H9 (cell line): Measurements from ENCODE around the gene RDH11. TPM values are rescaled to one million over a fixed set of nuclear protein-coding genes. Genes with fewer than 3 reads are reported as not detected.

ENCODE experiments used
- DNase-seq: peaks from one replicate; pipeline ENCODE4 v3.0.0-alpha.2; 2017
- H2AFZ ChIP-seq: one replicate; pipeline ENCODE4 v1.6.1; 2013; ENCODE audit warnings: mild to moderate bottlenecking, low read length, control low read depth, moderate library complexity
- H2AK5ac ChIP-seq: 2 replicates; pipeline ENCODE4 v1.6.1; 2013; ENCODE audit warnings: low read length, control low read depth, mixed read lengths; ENCODE audit not compliant: insufficient read length
- H2BK120ac ChIP-seq: one replicate; pipeline ENCODE4 v1.6.1; 2013; ENCODE audit warnings: low read depth, mild to moderate bottlenecking, low read length, control low read depth, inconsistent platforms; ENCODE audit not compliant: poor library complexity, severe bottlenecking
- H2BK12ac ChIP-seq: 2 replicates; pipeline ENCODE4 v1.6.1; 2013; ENCODE audit warnings: low read length, control low read depth, mixed read lengths, low read depth; ENCODE audit not compliant: insufficient read length
- H2BK15ac ChIP-seq: 2 replicates; pipeline ENCODE4 v1.6.1; 2013; ENCODE audit warnings: low read depth, low read length, control low read depth
- H2BK20ac ChIP-seq: one replicate; pipeline ENCODE4 v1.6.1; 2013; ENCODE audit warnings: low read depth, mild to moderate bottlenecking, low read length, control low read depth, inconsistent platforms; ENCODE audit not compliant: poor library complexity, severe bottlenecking
- H2BK5ac ChIP-seq: 2 replicates; pipeline ENCODE4 v1.6.1; 2013; ENCODE audit warnings: low read length, control low read depth, mixed read lengths; ENCODE audit not compliant: insufficient read length
- H3K14ac ChIP-seq: 2 replicates; pipeline ENCODE4 v1.6.1; 2013; ENCODE audit warnings: low read length, control low read depth; ENCODE audit not compliant: insufficient read depth
- H3K18ac ChIP-seq: 2 replicates; pipeline ENCODE4 v1.6.1; 2013; ENCODE audit warnings: low read depth, mild to moderate bottlenecking, mixed read lengths, low read length, control low read depth; ENCODE audit not compliant: insufficient read length
- H3K23ac ChIP-seq: 2 replicates; pipeline ENCODE4 v1.6.1; 2013; ENCODE audit warnings: low read length, control low read depth, mixed read lengths, low read depth; ENCODE audit not compliant: insufficient read length
- H3K23me2 ChIP-seq: 2 replicates; pipeline ENCODE4 v1.6.1; 2013; ENCODE audit warnings: low read depth, mild to moderate bottlenecking, mixed read lengths, low read length, control low read depth; ENCODE audit not compliant: insufficient read length, poor library complexity, severe bottlenecking
- H3K27ac ChIP-seq: 2 replicates; pipeline ENCODE4 v1.5.1; 2013; ENCODE audit warnings: low read length, control low read depth, mixed read lengths, low read depth; ENCODE audit not compliant: insufficient read length
- H3K27me3 ChIP-seq: 2 replicates; pipeline ENCODE4 v1.6.1; 2013; ENCODE audit warnings: low read length, control low read depth, inconsistent platforms; ENCODE audit not compliant: insufficient read depth
- H3K4ac ChIP-seq: 2 replicates; pipeline ENCODE4 v1.6.1; 2013; ENCODE audit warnings: low read depth, mild to moderate bottlenecking, control low read depth, inconsistent platforms, low read length, moderate library complexity
- H3K4me1 ChIP-seq: 2 replicates; pipeline ENCODE4 v1.6.1; 2013; ENCODE audit warnings: low read length, control low read depth, inconsistent platforms; ENCODE audit not compliant: insufficient read depth
- H3K4me2 ChIP-seq: 2 replicates; pipeline ENCODE4 v1.6.1; 2013; ENCODE audit warnings: low read length, control low read depth, mixed read lengths; ENCODE audit not compliant: insufficient read length, insufficient read depth
- H3K56ac ChIP-seq: 2 replicates; pipeline ENCODE4 v1.6.1; 2013; ENCODE audit warnings: low read depth, mild to moderate bottlenecking, mixed read lengths, low read length, control low read depth; ENCODE audit not compliant: insufficient read length
- H3K79me1 ChIP-seq: 2 replicates; pipeline ENCODE4 v1.6.1; 2013; ENCODE audit warnings: low read depth, mild to moderate bottlenecking, moderate library complexity, low read length, control low read depth, inconsistent platforms; ENCODE audit not compliant: insufficient read depth, poor library complexity, severe bottlenecking
- H3K79me2 ChIP-seq: 2 replicates; pipeline ENCODE4 v1.6.1; 2013; ENCODE audit warnings: low read length, control low read depth, inconsistent platforms; ENCODE audit not compliant: insufficient read depth
- H3K9ac ChIP-seq: 2 replicates; pipeline ENCODE4 v1.6.1; 2013; ENCODE audit warnings: low read length, control low read depth, mixed read lengths; ENCODE audit not compliant: insufficient read length; ENCODE audit errors: extremely low read depth
- H3K9me3 ChIP-seq: one replicate; pipeline ENCODE4 v1.6.1; 2013; ENCODE audit warnings: low read depth, low read length, inconsistent platforms; ENCODE audit not compliant: control insufficient read depth
- H3T11ph ChIP-seq: one replicate; pipeline ENCODE4 v1.6.1; 2013; ENCODE audit warnings: mild to moderate bottlenecking, low read length, control low read depth, inconsistent platforms
- H4K20me1 ChIP-seq: one replicate; pipeline ENCODE4 v1.6.1; 2013; ENCODE audit not compliant: control insufficient read depth, insufficient read length, insufficient read depth
- H4K5ac ChIP-seq: 2 replicates; pipeline ENCODE4 v1.6.1; 2013; ENCODE audit warnings: low read depth, mild to moderate bottlenecking, mixed read lengths, low read length, control low read depth; ENCODE audit not compliant: insufficient read length
- H4K8ac ChIP-seq: replicated peaks from 2 replicates; pipeline ENCODE4 v1.6.1; 2013; ENCODE audit warnings: low read length, control low read depth, mixed read lengths, low read depth; ENCODE audit not compliant: insufficient read length
- H4K91ac ChIP-seq: 2 replicates; pipeline ENCODE4 v1.6.1; 2013; ENCODE audit warnings: low read depth, mild to moderate bottlenecking, moderate library complexity, mixed read lengths, low read length, control low read depth; ENCODE audit not compliant: insufficient read length
- H3K27ac Mint-ChIP-seq, 3 experiments: 2 replicates in 2 of 3; 3 replicates in 1 of 3; pipeline ENCODE4 v1.8.0; 2020 to 2021; ENCODE audit warnings: mixed read lengths in 3 of 3, mild to moderate bottlenecking in 1 of 3, moderate library complexity in 1 of 3
- H3K27me3 Mint-ChIP-seq: 2 replicates; pipeline ENCODE4 v1.8.0; 2021; ENCODE audit warnings: low read depth, mild to moderate bottlenecking, moderate library complexity, mixed read lengths
- H3K36me3 Mint-ChIP-seq, 3 experiments: 2 replicates in 2 of 3; 3 replicates in 1 of 3; pipeline ENCODE4 v1.8.0; 2020 to 2021; ENCODE audit warnings: low read depth in 3 of 3, mixed read lengths in 3 of 3; ENCODE audit not compliant: insufficient read depth in 1 of 3
- H3K4me1 Mint-ChIP-seq, 2 experiments: 2 replicates each; pipeline ENCODE4 v1.8.0; 2020; ENCODE audit warnings: mixed read lengths in 2 of 2
- H3K4me3 Mint-ChIP-seq, 2 experiments: 2 replicates in 1 of 2; 3 replicates in 1 of 2; pipeline ENCODE4 v1.8.0; 2020 to 2021; ENCODE audit warnings: mild to moderate bottlenecking in 2 of 2, mixed read lengths in 2 of 2, moderate library complexity in 1 of 2
- H3K9me3 Mint-ChIP-seq, 2 experiments: 2 replicates in 1 of 2; 3 replicates in 1 of 2; pipeline ENCODE4 v1.8.0; 2020; ENCODE audit warnings: mild to moderate bottlenecking in 2 of 2, mixed read lengths in 2 of 2, moderate library complexity in 1 of 2
- CTCF ChIP-seq: fragments of 200-600 bp; sonication (generic); conservative IDR thresholded peaks from 3 replicates; pipeline ENCODE4 v1.8.0; 2021; ENCODE audit warnings: antibody characterized with exemption, mild to moderate bottlenecking
- WGBS: extraction: QIAGEN DNeasy Blood & Tissue Kit; methylation state at CpG from one replicate; pipeline ENCODE4 v1.1.7; 2013; ENCODE audit warnings: missing lambda C conversion rate, low lambda C conversion rate, mixed read lengths; ENCODE audit not compliant: insufficient read length; ENCODE audit errors: extremely low coverage; 5-methylcytosine and 5-hydroxymethylcytosine counted together
- total RNA-seq: library from RNA; stranded (reverse); gene quantifications from 2 replicates; pipeline ENCODE4 v1.2.1, GENCODE V29; 2021

Gene RDH11
- total RNA-seq, 1 experiment from 2014 or later, result 83.4 TPM

GRCh38 chr14:67650151-67650550 lies 45.4 kb downstream of the RDH11 start:
- Mint-ChIP-seq H3K27ac (no peak overlapping the region), H3K4me3 (no peak overlapping the region)
- no peak overlapping the region for H2AK5ac ChIP-seq

More at GRCh38 chr14:67650151-67650550, 45.4 kb downstream of the RDH11 start:
- no peak overlapping the region for H2BK15ac ChIP-seq
- H3K23me2 ChIP-seq, result no peaks in the 10 kb centered on the region
- no peak overlapping the region for H2BK12ac ChIP-seq
- TF ChIP-seq CTCF, result no peak
- H3K79me2 ChIP-seq, result no peaks in the 10 kb centered on the region
- no peak overlapping the region for H4K8ac ChIP-seq
- Mint-ChIP-seq H3K9me3 (no peaks in the 10 kb centered on the region), H3K36me3 (peaks cover 18 to 83% (median 65%) of the 10 kb centered on the region in 3 experiments; a peak in 6 of 7 replicates), H3K27me3 (no peaks in the 10 kb centered on the region), H3K4me1 (no peaks in the 10 kb centered on the region)
- no peaks in the 10 kb centered on the region for H3K79me1 ChIP-seq
- H4K5ac ChIP-seq, result no peak overlapping the region
- H3K4me1 ChIP-seq, result no peaks in the 10 kb centered on the region
- H3K4me2 ChIP-seq, result no peak overlapping the region
- H3K9ac ChIP-seq, result no peak overlapping the region
- H3K23ac ChIP-seq, result no peak overlapping the region
- H2BK5ac ChIP-seq, result no peak overlapping the region
- no CpG with 5 or more reads among the region's 1 CpG for WGBS
- no peaks in the 10 kb centered on the region for H4K20me1 ChIP-seq
- no peak for DNase-seq
- no peak overlapping the region for H2BK20ac ChIP-seq
- H3K9me3 ChIP-seq, result no peaks in the 10 kb centered on the region
- no peak overlapping the region for H2AFZ ChIP-seq
- no peak overlapping the region for H3K56ac ChIP-seq
- no peak overlapping the region for H3K4ac ChIP-seq
- H3K27ac ChIP-seq, result no peak overlapping the region
- H2BK120ac ChIP-seq, result no peak overlapping the region
- H3K27me3 ChIP-seq, result no peaks in the 10 kb centered on the region
- H3T11ph ChIP-seq, result no peak overlapping the region
- H3K14ac ChIP-seq, result no peak overlapping the region
- no peak overlapping the region for H3K18ac ChIP-seq
- H4K91ac ChIP-seq, result no peak overlapping the region
